K562 (cell line): ENCODE results near the gene IGFALS. TPM values are rescaled to one million over a fixed set of nuclear protein-coding genes. Genes with fewer than 3 reads are reported as not detected.

Source experiments
- ARID1B ChIP-seq: fragments of 450-650 bp; IDR thresholded peaks from 2 replicates; pipeline ENCODE4 v1.6.1; 2016; ENCODE audit warnings: antibody characterized with exemption, mild to moderate bottlenecking, inconsistent platforms
- ASH1L ChIP-seq: fragments of 450-650 bp; IDR thresholded peaks from 2 replicates; pipeline ENCODE4 v1.6.1; 2018; ENCODE audit warnings: borderline replicate concordance, mild to moderate bottlenecking, low read depth; ENCODE audit not compliant: partially characterized antibody
- CBFA2T3 ChIP-seq: fragments of 450-650 bp; IDR thresholded peaks from 2 replicates; pipeline ENCODE4 v1.6.1; 2017
- CLOCK ChIP-seq: fragments of 250-450 bp; sonication (Bioruptor Pico); IDR thresholded peaks from 2 replicates; pipeline ENCODE4 v1.4.0; 2020; ENCODE audit warnings: mild to moderate bottlenecking, moderate library complexity, borderline replicate concordance
- HMGN3 ChIP-seq: IDR thresholded peaks from 2 replicates; pipeline ENCODE4 v1.6.1; 2011; ENCODE audit warnings: borderline replicate concordance, low read depth, mild to moderate bottlenecking, mixed read lengths, low read length; ENCODE audit not compliant: insufficient read length; ENCODE audit errors: extremely low read depth
- MAFK ChIP-seq: IDR thresholded peaks from 2 replicates; pipeline ENCODE4 v1.6.1; 2011; ENCODE audit warnings: low read length, improper control_type of control experiment
- MTF1 ChIP-seq: fragments of 250-450 bp; sonication (Bioruptor Pico); IDR thresholded peaks from 2 replicates; pipeline ENCODE4 v1.9.0; 2021; ENCODE audit warnings: moderate library complexity, mild to moderate bottlenecking, inconsistent platforms, borderline replicate concordance
- NFIC ChIP-seq: fragments of 450-650 bp; IDR thresholded peaks from 2 replicates; pipeline ENCODE4 v1.6.1; 2017; ENCODE audit warnings: mild to moderate bottlenecking, inconsistent platforms
- PML ChIP-seq: IDR thresholded peaks from 2 replicates; pipeline ENCODE4 v1.6.1; 2012; ENCODE audit warnings: low read length, inconsistent platforms
- POU5F1 ChIP-seq: fragments of 150-350 bp; IDR thresholded peaks from 2 replicates; pipeline ENCODE4 v1.6.1; 2014; ENCODE audit warnings: borderline replicate concordance, low read length, low read depth, mild to moderate bottlenecking; ENCODE audit not compliant: partially characterized antibody
- TFE3 ChIP-seq: fragments of 450-650 bp; formaldehyde crosslinking; IDR thresholded peaks from 2 replicates; pipeline ENCODE4 v1.4.0; 2020; ENCODE audit warnings: mild to moderate bottlenecking, mixed read lengths
- TOE1 ChIP-seq, 2 experiments: fragments of 450-650 bp in 1 of 2; sonication (generic) in 1 of 2; formaldehyde crosslinking in 1 of 2; IDR thresholded peaks; 2 replicates each; pipeline versions ENCODE4 v1.7.1 to v1.8.0; 2016 to 2022; ENCODE audit warnings: borderline replicate concordance in 2 of 2, mild to moderate bottlenecking in 2 of 2, antibody characterized with exemption in 1 of 2, inconsistent platforms in 1 of 2, low read depth in 1 of 2, missing genetic modification reagents in 1 of 2, moderate library complexity in 1 of 2
- ZNF407 ChIP-seq: fragments of 450-650 bp; IDR thresholded peaks from 2 replicates; pipeline ENCODE4 v1.6.1; 2016; ENCODE audit warnings: low read depth
- polyA plus RNA-seq, 8 experiments: library from polyadenylated mRNA; depleted of rRNA in 4 of 8; stranded (reverse) in 5 of 8; unstranded in 3 of 8; fragments of >200 nt; fragmentation: Nextera tagmentation in 2 of 8; fragmentation: Illumina TruSeq in 1 of 8; extraction: Ambion mirVana in 2 of 8; extraction: Trizol in 1 of 8; gene quantifications; 2 replicates each; pipeline versions ENCODE4 v1.2.1 to v1.2.3, GENCODE V29; 2011 to 2014; ENCODE audit warnings: inconsistent platforms in 1 of 8, missing spikeins in 1 of 8
- total RNA-seq, 7 experiments: library from RNA; depleted of rRNA in 6 of 7; stranded (reverse); fragments of >200 nt in 6 of 7; fragmentation: Illumina TruSeq in 2 of 7; extraction: Trizol in 2 of 7; gene quantifications; 2 replicates each; pipeline versions ENCODE4 v1.2.1 to v1.2.3, GENCODE V29; 2011 to 2021; ENCODE audit warnings: low replicate concordance in 1 of 7

IGFALS gene
- total and polyA plus RNA-seq, 9 of the 15 experiments (the other 6 are each of a cell fraction or from before 2014, with no cell fraction given) = not detected

GRCh38 chr16:1782408-1783264 is 10.9 kb downstream of the IGFALS start, which contains the start of the genes NUBP2 and SPSB3 (continued):
- TF ChIP-seq TOE1 (IDR thresholded peaks at IDR 0.05; ENCODE audit: borderline replicate concordance) (no peak), TOE1 (CRISPR knock-in tag; IDR thresholded peaks at IDR 0.05; ENCODE audit: borderline replicate concordance, low read depth) (no peak), PML (no peak), TFE3 (no peak), NFIC (no peak), CBFA2T3 (no peak), HMGN3 (no peak), ZNF407 (no peak), CLOCK (CRISPR knock-in tag) (no peak), POU5F1 (no peak), MTF1 (CRISPR knock-in tag) (no peak), ARID1B (no peak), MAFK (peak; percentile 21; the same call in 1 of the 2 replicates), ASH1L (peak; percentile 98)
